Heart left ventricle (tissue), 16 donors: ENCODE measurements around the gene POMP. TPM values are rescaled to one million over a fixed set of nuclear protein-coding genes. Genes with fewer than 3 reads are reported as not detected.

Source experiments
- ATAC-seq, 4 donors: fragments of 200-7000 bp; cut with Tn5 transposase; one replicate each; pipeline ENCODE4 v1.9.1; 2020 to 2022; ENCODE audit warnings: moderate library complexity in 4 of 4, mild to moderate bottlenecking in 3 of 4, moderate number of reproducible peaks in 1 of 4
- DNase-seq, 5 donors: peaks; one replicate each; pipeline ENCODE4 v3.0.0-alpha.2; 2020
- H3K27ac ChIP-seq, 12 donors: fragments of 200-600 bp; sonication (generic) in 4 of 12; one replicate each; pipeline versions ENCODE4 v1.5.0 to v1.8.0; 2016 to 2022; ENCODE audit warnings: mild to moderate bottlenecking in 2 of 12
- H3K27me3 ChIP-seq, 9 donors: fragments of 200-600 bp; sonication (generic) in 2 of 9; one replicate each; pipeline versions ENCODE4 v1.5.1 to v1.8.0; 2016 to 2022; ENCODE audit warnings: mild to moderate bottlenecking in 3 of 9
- H3K36me3 ChIP-seq, 9 donors: fragments of 200-600 bp; sonication (generic) in 2 of 9; one replicate each; pipeline versions ENCODE4 v1.5.0 to v1.8.0; 2018 to 2022; ENCODE audit warnings: mild to moderate bottlenecking in 2 of 9
- H3K4me1 ChIP-seq, 12 donors: fragments of 200-600 bp; sonication (generic) in 4 of 12; one replicate each; pipeline versions ENCODE4 v1.5.0 to v1.8.0; 2016 to 2022; ENCODE audit warnings: mild to moderate bottlenecking in 3 of 12
- H3K4me3 ChIP-seq, 12 donors: fragments of 200-600 bp; sonication (generic) in 4 of 12; one replicate each; pipeline versions ENCODE4 v1.5.0 to v1.8.0; 2017 to 2022; ENCODE audit warnings: mild to moderate bottlenecking in 9 of 12, moderate library complexity in 4 of 12
- H3K9me3 ChIP-seq, 12 donors: fragments of 200-600 bp; sonication (generic) in 4 of 12; one replicate each; pipeline versions ENCODE4 v1.5.0 to v1.8.0; 2016 to 2022; ENCODE audit warnings: mild to moderate bottlenecking in 1 of 12
- POLR2A ChIP-seq, 2 donors: fragments of 450-650 bp; IDR thresholded peaks; one replicate each; pipeline ENCODE4 v1.6.1; 2017; ENCODE audit warnings: antibody characterized with exemption in 2 of 2, mild to moderate bottlenecking in 2 of 2, moderate library complexity in 2 of 2
- WGBS, 4 donors: extraction: QIAGEN DNeasy Blood & Tissue Kit in 2 of 4; methylation state at CpG; one replicate each; pipeline versions ENCODE4 v1.1.5 to v1.1.7; 2013 to 2018; 5-methylcytosine and 5-hydroxymethylcytosine counted together
- intact Hi-C, 10 donors: fragments of 100-400 bp; cut with DNase I; formaldehyde crosslinking; loops; one replicate each; pipeline versions ENCODE4 v1.11.1 to v1.14.2; 2022
- polyA plus RNA-seq, 2 donors: library from polyadenylated mRNA; stranded (reverse); fragments of 200-250 nt; gene quantifications; one replicate each; pipeline ENCODE4 v1.2.3, GENCODE V29; 2013
- total RNA-seq, 9 donors: library from RNA; depleted of rRNA in 2 of 9; stranded (reverse); fragments of >200 nt in 2 of 9; fragmentation: NEBNext Ultra II Directional in 3 of 9; extraction: Animal tissue kit (Norgen Biotek cat#: 25700) in 3 of 9; gene quantifications; one replicate each; pipeline versions ENCODE4 v1.1.0 to v1.2.4, GENCODE V29; 2016 to 2023
- TF ChIP-seq, protein P1 (sequence below), 12 donors: fragments of 200-600 bp; sonication (generic) in 4 of 12; IDR thresholded peaks; one replicate each; pipeline versions ENCODE4 v1.5.0 to v1.8.0; 2018 to 2022; ENCODE audit warnings: antibody characterized with exemption in 12 of 12, mild to moderate bottlenecking in 5 of 12
- donor health status: ischemic (EF 13 %, LVEDD 7.1; RV severe dilation, severe dysfunction).
- donor health status: healthy with polysubstance abuse.
- donor health status: DM: no; HTN: yes; CAD: no.
- donor health status: DM: no; HTN: no; CAD: no.
- donor health status: ischemic (EF 25% LVEDD 6.9; RV normal size, moderate dysfunction).
- donor health status: ischemic (EF 25% LVEDD 5.7; RV mildly dilated, moderate dysfunction).
- donor health status: healthy.
- donor health status: DM: yes; HTN: yes; CAD: no.
- donor health status: ischemic (EF 35%, LVEDD 5.7; RV mildly dilated, moderate dysfunction).
- donor health status: nonischemic (EF 11% LVEDD 7.7; RV severe dilation, severe dysfunction).
- donor health status: DM: yes; HTN: yes; CAD: no.
- donor health status: PGD.
- donor health status: ischemic (EF 29% LVEDD 5.4; RV normal size, mild dysfunction).
- donor health status: nonischemic (EF 23%, LVEDD 6.1; RV moderate dilation, normal function).

Gene POMP
- total and polyA plus RNA-seq, 11 donors = 87.8 to 149 (median 102) TPM

DNA sequence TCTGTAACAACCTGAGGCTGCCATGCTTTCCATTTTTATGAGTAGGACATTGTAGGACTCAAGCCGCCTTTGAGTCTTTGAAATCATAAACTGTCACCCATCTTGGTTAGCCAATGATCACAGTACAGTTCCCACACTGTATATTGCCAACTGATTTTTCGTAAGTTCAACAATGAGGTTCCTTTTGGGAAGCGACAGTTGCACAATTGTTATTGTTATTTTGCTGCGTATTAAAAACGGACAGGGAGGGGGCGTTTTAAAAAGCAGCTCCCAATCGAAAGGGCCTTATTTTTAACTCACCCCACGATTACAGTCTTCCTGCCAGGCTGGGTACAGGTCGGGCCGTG is 59.2 kb downstream of the POMP start:
- no peaks in the 10 kb centered on the region for H3K9me3 ChIP-seq
- 1 to 3% (median 2%) methylated on average over 10 of the region's 10 CpGs for WGBS, 4 donors
- peaks cover 0 to 36% (median 29%) of the 10 kb centered on the region in 12 donors for H3K4me1 ChIP-seq
- ATAC-seq = peak in 3 of 4 donors; percentile 0 to 13 (median 13)
- no peak for DNase-seq
- peak overlapping the region; percentile 87 to 100 (median 98) for H3K27ac ChIP-seq
- peaks cover 0 to 11% (median 0%) of the 10 kb centered on the region in 9 donors for H3K36me3 ChIP-seq
- intact Hi-C loops = loop anchor here in 6 of 10 donors (2.0 to 10.0 kb wide), 8 partner anchors 34 to 581 kb away; partner anchors contain the start of genes POMP (in 2 of the 6) and PAN3 (in 1 of the 6)
- H3K27me3 ChIP-seq = no peaks in the 10 kb centered on the region
- H3K4me3 ChIP-seq = peak overlapping the region; percentile 54 to 87 (median 77)
- TF ChIP-seq, protein P1, sequence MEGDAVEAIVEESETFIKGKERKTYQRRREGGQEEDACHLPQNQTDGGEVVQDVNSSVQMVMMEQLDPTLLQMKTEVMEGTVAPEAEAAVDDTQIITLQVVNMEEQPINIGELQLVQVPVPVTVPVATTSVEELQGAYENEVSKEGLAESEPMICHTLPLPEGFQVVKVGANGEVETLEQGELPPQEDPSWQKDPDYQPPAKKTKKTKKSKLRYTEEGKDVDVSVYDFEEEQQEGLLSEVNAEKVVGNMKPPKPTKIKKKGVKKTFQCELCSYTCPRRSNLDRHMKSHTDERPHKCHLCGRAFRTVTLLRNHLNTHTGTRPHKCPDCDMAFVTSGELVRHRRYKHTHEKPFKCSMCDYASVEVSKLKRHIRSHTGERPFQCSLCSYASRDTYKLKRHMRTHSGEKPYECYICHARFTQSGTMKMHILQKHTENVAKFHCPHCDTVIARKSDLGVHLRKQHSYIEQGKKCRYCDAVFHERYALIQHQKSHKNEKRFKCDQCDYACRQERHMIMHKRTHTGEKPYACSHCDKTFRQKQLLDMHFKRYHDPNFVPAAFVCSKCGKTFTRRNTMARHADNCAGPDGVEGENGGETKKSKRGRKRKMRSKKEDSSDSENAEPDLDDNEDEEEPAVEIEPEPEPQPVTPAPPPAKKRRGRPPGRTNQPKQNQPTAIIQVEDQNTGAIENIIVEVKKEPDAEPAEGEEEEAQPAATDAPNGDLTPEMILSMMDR (IDR thresholded peaks at IDR 0.05) = no peak
- TF ChIP-seq POLR2A (IDR thresholded peaks at IDR 0.05) = no peak

DNA sequence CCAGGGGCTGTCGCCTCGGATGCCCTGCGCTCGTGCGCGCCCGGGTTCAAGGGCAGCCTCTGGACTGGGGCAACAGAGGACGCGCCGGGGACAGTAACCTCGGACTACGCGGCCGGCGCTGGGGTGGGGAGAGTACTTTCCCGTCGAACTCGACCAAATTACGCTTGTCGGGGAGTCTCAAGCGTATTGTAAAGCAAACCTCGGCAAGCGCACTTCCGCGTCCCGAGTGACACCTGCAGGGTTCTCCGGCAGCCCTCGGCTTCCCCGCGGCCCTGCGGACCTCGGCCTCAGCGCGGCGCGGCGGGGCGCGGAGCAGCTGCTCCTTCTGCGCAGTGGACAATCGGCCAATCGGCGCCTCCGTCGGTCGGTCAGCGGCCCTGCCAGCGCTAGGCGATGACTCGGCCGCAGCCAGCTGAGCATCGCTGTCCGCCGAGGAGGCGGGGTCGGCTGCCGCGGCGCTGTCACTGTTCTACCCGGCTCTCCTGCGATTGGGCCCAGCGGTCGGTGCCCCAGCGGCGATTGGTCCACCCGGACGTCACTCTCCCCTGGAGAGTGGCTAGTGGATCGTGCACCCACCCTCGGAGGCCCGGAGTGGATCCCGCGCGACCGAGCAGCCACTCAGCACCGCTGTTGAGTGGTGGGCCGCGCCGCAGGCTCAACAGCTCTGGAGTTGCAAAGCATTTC is 59.8 kb downstream of the POMP start, which contains the start of gene SLC46A3:
Gene SLC46A3, minus strand, starts transcription at position 428 of the 684 bp plus-strand sequence. CDS start 972 bp downstream, outside the sequence.
- Histone ChIP-seq H3K4me1 (peaks cover 0 to 36% (median 29%) of the 10 kb centered on the region in 12 donors), H3K27ac (peak within 1 kb of the TSS; percentile 87 to 100 (median 98)), H3K9me3 (no peaks in the 10 kb centered on the region), H3K4me3 (peak within 1 kb of the TSS; percentile 54 to 87 (median 77)), H3K36me3 (peaks cover 0 to 10% (median 0%) of the 10 kb centered on the region in 9 donors), H3K27me3 (no peaks in the 10 kb centered on the region)
- TF ChIP-seq, protein P1 (IDR thresholded peaks at IDR 0.05) = peak in 5 of 12 donors; percentile 6 to 34 (median 20)
- peak; percentile 40 to 78 for TF ChIP-seq POLR2A (IDR thresholded peaks at IDR 0.05)
- peak; percentile 98 to 99 (median 98) for ATAC-seq
- peak; percentile 99 to 100 (median 100) for DNase-seq
- intact Hi-C loops = loop anchor here in 6 of 10 donors (2.0 to 10.0 kb wide), 8 partner anchors 34 to 581 kb away; partner anchors contain the start of genes POMP (in 2 of the 6) and PAN3 (in 1 of the 6)
- WGBS, 4 donors = 0 to 1% (median 1%) methylated on average over 40 to 78 of the region's 78 CpGs

DNA sequence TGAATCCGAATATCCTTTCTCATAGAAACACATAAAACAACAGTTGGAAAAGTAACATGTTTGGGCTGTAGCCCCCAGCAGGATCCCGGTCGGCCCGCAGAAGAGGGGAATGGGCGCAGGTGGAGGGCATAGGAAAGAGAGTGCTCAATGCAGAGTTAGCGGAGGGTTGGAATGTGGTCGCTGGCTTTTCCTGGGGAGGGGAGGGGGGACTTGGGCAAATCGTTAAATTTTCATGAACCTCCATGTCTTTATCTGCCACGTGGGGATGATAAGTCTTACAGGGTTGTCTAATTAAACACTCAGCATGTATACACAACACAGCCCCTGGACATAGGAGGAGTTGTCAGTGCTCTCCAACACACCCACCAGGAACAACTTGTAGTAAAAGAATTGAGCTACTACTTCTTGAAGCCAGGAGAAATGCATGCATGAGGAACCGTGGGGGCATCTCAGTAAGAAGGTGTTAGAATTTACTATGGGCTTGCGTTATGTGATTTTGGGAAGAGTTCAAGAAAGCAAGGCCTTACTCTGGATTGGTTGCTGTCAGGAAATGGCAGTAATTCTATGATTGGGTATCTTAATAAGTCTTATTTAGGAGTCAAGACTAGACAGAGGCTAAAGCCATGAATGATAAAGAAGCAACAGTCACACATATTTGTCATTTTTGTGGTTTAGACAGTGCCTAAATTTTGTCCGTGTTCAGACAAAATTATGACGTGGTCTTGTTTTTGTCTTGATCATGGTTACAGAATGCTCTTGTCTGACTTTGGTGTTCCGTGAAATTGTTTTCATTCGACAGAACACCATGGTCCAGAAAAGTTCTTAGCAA is 60.5 kb downstream of the POMP start:
- Histone ChIP-seq H3K4me1 (peaks cover 0 to 36% (median 29%) of the 10 kb centered on the region in 12 donors), H3K4me3 (peak overlapping the region in 11 of 12 donors; percentile 54 to 87 (median 79)), H3K9me3 (no peaks in the 10 kb centered on the region), H3K36me3 (peaks cover 0 to 10% (median 0%) of the 10 kb centered on the region in 9 donors), H3K27me3 (no peaks in the 10 kb centered on the region), H3K27ac (peak overlapping the region; percentile 66 to 100 (median 98))
- ATAC-seq (peak in 1 of 4 donors; percentile 1), DNase-seq (no peak)
- 33 to 38% (median 35%) methylated on average over 15 of the region's 15 CpGs for WGBS, 4 donors
- no peak for TF ChIP-seq POLR2A (IDR thresholded peaks at IDR 0.05)
- TF ChIP-seq, protein P1 (IDR thresholded peaks at IDR 0.05) = no peak
- intact Hi-C loops = loop anchor here in 7 of 10 donors (2.0 to 10.0 kb wide), 9 partner anchors 33 to 582 kb away; partner anchors contain the start of genes POMP (in 2 of the 7) and PAN3 (in 1 of the 7)
